Mucosa of descending colon (tissue), 3 donors: ENCODE data around the gene OR52K2. TPM values are rescaled to one million over a fixed set of nuclear protein-coding genes. Genes with fewer than 3 reads are reported as not detected.

Experiments used
- ATAC-seq: fragments of 200-7000 bp; cut with Tn5 transposase; one replicate; pipeline ENCODE4 v1.9.1; 2020; ENCODE audit warnings: mild to moderate bottlenecking, moderate library complexity
- DNase-seq, 3 donors: peaks; one replicate each; pipeline ENCODE4 v3.0.0-alpha.2; 2020
- H3K36me3 ChIP-seq: fragments of 200-600 bp; one replicate; pipeline ENCODE4 v1.8.0; 2021; ENCODE audit warnings: low read depth, mild to moderate bottlenecking
- H3K4me1 ChIP-seq: fragments of 200-600 bp; one replicate; pipeline ENCODE4 v1.8.0; 2021; ENCODE audit warnings: low read depth, mild to moderate bottlenecking
- H3K4me3 ChIP-seq: fragments of 200-600 bp; one replicate; pipeline ENCODE4 v1.8.0; 2021; ENCODE audit warnings: mild to moderate bottlenecking
- H3K9me3 ChIP-seq: fragments of 200-600 bp; one replicate; pipeline ENCODE4 v1.8.0; 2021; ENCODE audit warnings: mild to moderate bottlenecking
- CTCF ChIP-seq: fragments of 200-600 bp; IDR thresholded peaks from one replicate; pipeline ENCODE4 v1.8.0; 2022; ENCODE audit warnings: antibody characterized with exemption, mild to moderate bottlenecking
- intact Hi-C, 2 donors: fragments of 100-400 bp; cut with DNase I in 1 of 2; cut with micrococcal nuclease in 1 of 2; formaldehyde crosslinking; loops; one replicate each; pipeline versions ENCODE4 v1.11.0 to v1.11.1; 2022; cut with DNase I, micrococcal nuclease
- total RNA-seq, 3 donors: library from RNA; stranded (reverse); fragmentation: NEBNext Ultra II Directional in 2 of 3; extraction: Animal tissue kit (Norgen Biotek cat#: 25700) in 2 of 3; gene quantifications; one replicate each; pipeline versions ENCODE4 v1.2.1 to v1.2.4, GENCODE V29; 2021 to 2023
- donor health status: DM: no; HTN: no; CAD: no; lungs with moderate emphysema.
- donor health status: DM: no; HTN: no; CAD: no.
- donor health status: DM: no; HTN: yes; CAD: no.

The OR52K2 gene
- total RNA-seq, 3 donors from 2014 or later, result not detected

DNA sequence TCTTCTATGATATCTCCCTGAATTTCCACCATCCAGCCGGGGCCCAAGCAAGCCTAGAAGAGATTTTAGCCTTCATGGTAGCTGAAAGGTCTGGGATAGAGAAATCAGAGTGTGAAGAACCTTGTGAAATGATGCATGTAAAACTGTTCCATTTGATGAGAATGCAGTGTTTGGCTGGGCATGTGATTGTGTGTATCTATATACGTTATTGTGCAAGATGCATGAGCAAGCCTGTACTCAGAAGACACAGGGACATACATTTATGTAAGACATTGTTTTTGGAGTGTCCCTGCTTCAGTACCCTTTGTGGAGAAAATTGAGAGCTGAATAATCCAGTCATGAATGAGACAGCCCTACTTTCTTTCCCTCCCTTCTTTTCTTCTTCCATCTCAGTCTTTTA is 15.2 kb upstream of the OR52K2 start:
- TF ChIP-seq CTCF, result no peak
- DNase-seq (no peak), ATAC-seq (no peak)
- Histone ChIP-seq H3K9me3 (no peaks in the 10 kb centered on the region), H3K4me3 (no peak overlapping the region), H3K4me1 (no peaks in the 10 kb centered on the region), H3K36me3 (no peaks in the 10 kb centered on the region)
- intact Hi-C loops, result no loop called here

DNA sequence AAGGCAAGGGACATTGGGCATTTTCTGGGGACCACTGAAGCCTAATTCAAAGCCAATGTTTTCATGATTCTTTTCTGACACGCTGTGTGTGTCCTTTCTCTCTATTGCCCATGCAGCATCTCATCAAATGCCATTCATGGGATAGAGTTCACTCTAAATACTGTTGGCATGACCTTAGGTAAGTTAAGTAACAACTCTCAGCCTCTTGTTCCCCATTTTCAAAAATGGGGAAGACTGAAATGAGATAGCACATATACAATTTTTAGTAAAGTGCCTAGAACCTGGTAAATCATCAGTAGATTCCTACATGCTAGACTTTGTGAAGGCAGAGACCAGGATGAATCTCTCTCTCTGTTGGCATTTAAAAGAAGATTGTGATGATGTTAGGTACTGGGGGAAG is 12.7 kb upstream of the OR52K2 start:
- Histone ChIP-seq H3K9me3 (no peaks in the 10 kb centered on the region), H3K4me3 (no peak overlapping the region), H3K4me1 (no peaks in the 10 kb centered on the region), H3K36me3 (no peaks in the 10 kb centered on the region)
- intact Hi-C loops, result no loop called here
- DNase-seq (no peak), ATAC-seq (no peak)
- TF ChIP-seq CTCF, result no peak

DNA sequence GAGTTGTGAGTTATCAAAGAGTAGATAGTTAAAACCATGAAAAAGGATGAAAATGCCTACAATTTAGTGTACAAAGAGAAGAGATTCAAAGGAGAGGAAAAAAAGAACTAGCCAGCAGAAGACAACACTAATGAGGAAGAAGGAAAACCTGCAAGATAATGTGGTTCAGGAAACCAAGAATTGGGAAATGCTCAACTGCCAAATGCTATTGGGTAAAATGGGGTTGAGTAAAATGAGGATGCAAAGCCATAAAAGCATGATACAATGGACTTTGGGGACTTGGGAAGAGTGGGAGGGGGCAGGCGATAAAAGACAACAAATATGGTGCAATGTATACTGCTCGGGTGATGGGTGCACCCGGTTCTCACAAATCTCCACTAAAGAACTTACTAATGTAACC is 7.6 kb upstream of the OR52K2 start:
- no peak overlapping the region for H3K4me3 ChIP-seq
- H3K9me3 ChIP-seq, result no peaks in the 10 kb centered on the region
- DNase-seq (no peak), ATAC-seq (no peak)
- no peaks in the 10 kb centered on the region for H3K4me1 ChIP-seq
- no peaks in the 10 kb centered on the region for H3K36me3 ChIP-seq
- no peak for TF ChIP-seq CTCF
- intact Hi-C loops, result no loop called here

DNA sequence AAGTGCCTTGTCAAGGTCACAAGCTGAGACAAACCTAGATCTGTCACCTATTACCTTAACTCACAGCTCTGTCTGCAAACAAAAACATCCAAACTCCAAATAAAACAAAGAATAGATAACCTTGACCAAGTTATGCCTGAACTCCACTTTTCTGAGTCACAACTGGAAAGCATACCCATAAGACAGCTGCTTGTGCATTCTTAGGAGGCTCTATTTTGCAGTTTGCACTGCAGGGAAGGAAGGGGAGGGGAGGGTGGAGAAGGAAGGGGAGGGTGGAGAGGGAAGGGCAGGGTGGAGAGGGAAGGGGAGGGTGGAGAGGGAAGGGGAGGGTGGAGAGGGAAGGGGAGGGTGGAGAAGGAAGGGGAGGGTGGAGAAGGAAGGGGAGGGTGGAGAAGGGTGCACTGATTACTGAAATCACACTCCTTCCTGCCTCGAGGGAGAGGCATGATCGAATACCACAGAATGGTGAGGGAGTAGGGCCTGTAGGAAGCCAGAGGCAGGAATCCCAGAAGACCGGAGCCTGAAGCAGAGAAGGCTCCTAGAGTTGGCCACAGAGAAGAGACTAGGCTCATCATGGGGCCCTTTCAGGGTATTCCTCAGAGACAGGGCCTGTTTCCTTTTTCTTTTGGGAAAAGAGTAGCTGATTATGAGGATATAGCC is 5.7 kb upstream of the OR52K2 start:
- TF ChIP-seq CTCF, result no peak
- no peaks in the 10 kb centered on the region for H3K9me3 ChIP-seq
- H3K4me1 ChIP-seq, result no peaks in the 10 kb centered on the region
- H3K4me3 ChIP-seq, result no peak overlapping the region
- no peaks in the 10 kb centered on the region for H3K36me3 ChIP-seq
- no peak for ATAC-seq
- DNase-seq, result no peak
- intact Hi-C loops, result no loop called here

- Histone ChIP-seq H3K4me3 (no peak overlapping the region), H3K4me1 (no peaks in the 10 kb centered on the region), H3K9me3 (no peaks in the 10 kb centered on the region), H3K36me3 (no peaks in the 10 kb centered on the region)
- TF ChIP-seq CTCF, result no peak
- DNase-seq (no peak), ATAC-seq (no peak)
- intact Hi-C loops, result no loop called here
These were observed 4.0 kb downstream of the OR52K2 start for GRCh38 chr11:4453118-4453517.

DNA sequence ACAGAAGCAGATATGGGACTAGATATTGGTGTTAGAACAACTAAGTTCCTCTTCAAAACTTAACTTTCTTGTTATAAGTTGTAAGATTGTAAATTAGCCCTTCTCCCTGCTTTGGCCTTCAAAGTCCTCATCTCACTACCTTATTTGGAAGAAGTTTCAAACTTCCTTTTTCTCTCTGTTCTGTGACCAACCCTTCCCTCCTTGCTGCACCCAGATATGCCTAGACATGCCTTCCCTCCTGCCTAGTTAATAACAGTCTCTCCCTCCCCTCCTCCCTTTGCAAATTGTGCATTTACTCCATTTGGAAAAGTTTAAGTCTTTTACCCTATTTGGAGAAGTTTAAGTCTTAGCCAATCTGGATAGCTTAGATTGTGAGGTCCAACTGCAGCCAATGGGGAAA is 4.9 kb downstream of the OR52K2 start:
- Histone ChIP-seq H3K4me3 (no peak overlapping the region), H3K4me1 (no peaks in the 10 kb centered on the region), H3K9me3 (no peaks in the 10 kb centered on the region), H3K36me3 (no peaks in the 10 kb centered on the region)
- no peak for ATAC-seq
- TF ChIP-seq CTCF, result no peak
- DNase-seq, result no peak
- intact Hi-C loops, result no loop called here
